ENCODE data around the gene SAP30BP.

DNA sequence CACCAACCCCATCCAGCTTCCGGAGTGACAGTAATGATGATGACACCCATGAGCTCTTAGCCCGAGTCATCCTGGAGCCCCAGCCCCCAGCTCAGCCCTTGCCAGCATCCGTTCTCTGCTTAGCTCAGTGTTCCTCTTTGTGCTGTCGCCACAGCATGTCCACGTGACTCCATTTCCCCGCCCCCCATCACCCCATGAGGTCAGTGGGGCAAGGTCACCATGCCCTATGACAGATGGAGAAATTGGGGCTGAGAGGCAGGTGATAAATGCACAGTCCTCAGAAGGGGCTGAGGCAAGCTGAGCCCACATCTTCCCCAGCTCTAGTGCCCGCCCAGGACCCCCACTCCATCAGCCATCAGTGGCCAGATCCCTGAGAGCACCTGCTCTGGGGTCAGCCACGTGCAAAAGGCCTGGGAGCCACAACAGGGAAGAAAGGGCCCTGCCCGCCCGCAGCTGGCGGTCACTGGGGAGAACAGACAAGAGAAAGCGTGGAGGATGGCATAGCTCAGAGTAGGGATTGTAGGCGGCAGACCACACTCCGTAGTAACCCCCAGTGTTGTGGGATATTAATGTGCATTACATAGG is 71.2 kb downstream of the SAP30BP start:
- TF ChIP-seq POLR2AphosphoS5 (IDR thresholded peaks at IDR 0.05; ENCODE audit: low read depth) (no peak), EZH2 (IDR thresholded peaks at IDR 0.05; ENCODE audit: low read depth, unreplicated experiment) (no peak), CREB1 (CRISPR knock-in tag; IDR thresholded peaks at IDR 0.05; ENCODE audit: low read depth) (no peak), STAT1 (IDR thresholded peaks at IDR 0.05; ENCODE audit: unreplicated experiment) (no peak)
- TF ChIP-seq, protein P1, sequence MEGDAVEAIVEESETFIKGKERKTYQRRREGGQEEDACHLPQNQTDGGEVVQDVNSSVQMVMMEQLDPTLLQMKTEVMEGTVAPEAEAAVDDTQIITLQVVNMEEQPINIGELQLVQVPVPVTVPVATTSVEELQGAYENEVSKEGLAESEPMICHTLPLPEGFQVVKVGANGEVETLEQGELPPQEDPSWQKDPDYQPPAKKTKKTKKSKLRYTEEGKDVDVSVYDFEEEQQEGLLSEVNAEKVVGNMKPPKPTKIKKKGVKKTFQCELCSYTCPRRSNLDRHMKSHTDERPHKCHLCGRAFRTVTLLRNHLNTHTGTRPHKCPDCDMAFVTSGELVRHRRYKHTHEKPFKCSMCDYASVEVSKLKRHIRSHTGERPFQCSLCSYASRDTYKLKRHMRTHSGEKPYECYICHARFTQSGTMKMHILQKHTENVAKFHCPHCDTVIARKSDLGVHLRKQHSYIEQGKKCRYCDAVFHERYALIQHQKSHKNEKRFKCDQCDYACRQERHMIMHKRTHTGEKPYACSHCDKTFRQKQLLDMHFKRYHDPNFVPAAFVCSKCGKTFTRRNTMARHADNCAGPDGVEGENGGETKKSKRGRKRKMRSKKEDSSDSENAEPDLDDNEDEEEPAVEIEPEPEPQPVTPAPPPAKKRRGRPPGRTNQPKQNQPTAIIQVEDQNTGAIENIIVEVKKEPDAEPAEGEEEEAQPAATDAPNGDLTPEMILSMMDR (conservative IDR thresholded peaks at IDR 0.05; ENCODE audit: low read depth in 2 of 2) = no peak
- TF ChIP-seq, protein P2, sequence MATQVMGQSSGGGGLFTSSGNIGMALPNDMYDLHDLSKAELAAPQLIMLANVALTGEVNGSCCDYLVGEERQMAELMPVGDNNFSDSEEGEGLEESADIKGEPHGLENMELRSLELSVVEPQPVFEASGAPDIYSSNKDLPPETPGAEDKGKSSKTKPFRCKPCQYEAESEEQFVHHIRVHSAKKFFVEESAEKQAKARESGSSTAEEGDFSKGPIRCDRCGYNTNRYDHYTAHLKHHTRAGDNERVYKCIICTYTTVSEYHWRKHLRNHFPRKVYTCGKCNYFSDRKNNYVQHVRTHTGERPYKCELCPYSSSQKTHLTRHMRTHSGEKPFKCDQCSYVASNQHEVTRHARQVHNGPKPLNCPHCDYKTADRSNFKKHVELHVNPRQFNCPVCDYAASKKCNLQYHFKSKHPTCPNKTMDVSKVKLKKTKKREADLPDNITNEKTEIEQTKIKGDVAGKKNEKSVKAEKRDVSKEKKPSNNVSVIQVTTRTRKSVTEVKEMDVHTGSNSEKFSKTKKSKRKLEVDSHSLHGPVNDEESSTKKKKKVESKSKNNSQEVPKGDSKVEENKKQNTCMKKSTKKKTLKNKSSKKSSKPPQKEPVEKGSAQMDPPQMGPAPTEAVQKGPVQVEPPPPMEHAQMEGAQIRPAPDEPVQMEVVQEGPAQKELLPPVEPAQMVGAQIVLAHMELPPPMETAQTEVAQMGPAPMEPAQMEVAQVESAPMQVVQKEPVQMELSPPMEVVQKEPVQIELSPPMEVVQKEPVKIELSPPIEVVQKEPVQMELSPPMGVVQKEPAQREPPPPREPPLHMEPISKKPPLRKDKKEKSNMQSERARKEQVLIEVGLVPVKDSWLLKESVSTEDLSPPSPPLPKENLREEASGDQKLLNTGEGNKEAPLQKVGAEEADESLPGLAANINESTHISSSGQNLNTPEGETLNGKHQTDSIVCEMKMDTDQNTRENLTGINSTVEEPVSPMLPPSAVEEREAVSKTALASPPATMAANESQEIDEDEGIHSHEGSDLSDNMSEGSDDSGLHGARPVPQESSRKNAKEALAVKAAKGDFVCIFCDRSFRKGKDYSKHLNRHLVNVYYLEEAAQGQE (IDR thresholded peaks at IDR 0.05; ENCODE audit: unreplicated experiment) = no peak

Measured in GM23338 (cell line).